ENCODE measurements around the gene ZSCAN25. TPM values are rescaled to one million over a fixed set of nuclear protein-coding genes. Genes with fewer than 3 reads are reported as not detected.

ZSCAN25 gene
- total and polyA plus RNA-seq, 10 donors = 3.8 to 30.8 (median 24.9) TPM

- TF ChIP-seq POLR2A (IDR thresholded peaks at IDR 0.05) = no peak
- no peak for TF ChIP-seq POLR2AphosphoS5 (IDR thresholded peaks at IDR 0.05)
- TF ChIP-seq CTCF (IDR thresholded peaks at IDR 0.05 in 8 of 11, conservative IDR thresholded peaks at IDR 0.05 in 3 of 11) = no peak
- DNase-seq = no peak
- intact Hi-C loops (cut with DNase I; ENCODE audit: low total_unique reads) = no loop called here
- no peaks in the 10 kb centered on the region for H3K9me3 ChIP-seq
- H3K4me3 ChIP-seq = no peak overlapping the region
- H3K27me3 ChIP-seq (replicated peaks in 1 of 7) = no peaks in the 10 kb centered on the region
- peaks cover 0 to 41% (median 8%) of the 10 kb centered on the region in 6 donors for H3K36me3 ChIP-seq
- no peak overlapping the region for H3K27ac ChIP-seq
- H3K4me1 ChIP-seq = no peaks in the 10 kb centered on the region
Observed at GRCh38 chr7:99639267-99639666, 22.5 kb downstream of the ZSCAN25 start.

GRCh38 chr7:99642027-99642426 lies 25.3 kb downstream of the ZSCAN25 start:
- intact Hi-C loops (cut with DNase I; ENCODE audit: low total_unique reads) = no loop called here
- Histone ChIP-seq H3K4me1 (no peaks in the 10 kb centered on the region), H3K27ac (no peak overlapping the region), H3K9me3 (no peaks in the 10 kb centered on the region), H3K27me3 (replicated peaks in 1 of 7) (no peaks in the 10 kb centered on the region), H3K36me3 (peaks cover 0 to 42% (median 12%) of the 10 kb centered on the region in 6 donors), H3K4me3 (no peak overlapping the region)
- TF ChIP-seq POLR2A (IDR thresholded peaks at IDR 0.05) (no peak), CTCF (IDR thresholded peaks at IDR 0.05 in 8 of 11, conservative IDR thresholded peaks at IDR 0.05 in 3 of 11) (no peak)
- DNase-seq = no peak
- 63 to 97% (median 67%) methylated on average over 1 of the region's 1 CpG for WGBS, 5 donors

GRCh38 chr7:99643464-99643863 lies 26.7 kb downstream of the ZSCAN25 start:
- no peak overlapping the region for H3K4me3 ChIP-seq
- peaks cover 0 to 39% (median 9%) of the 10 kb centered on the region in 6 donors for H3K36me3 ChIP-seq
- H3K27ac ChIP-seq = no peak overlapping the region
- H3K27me3 ChIP-seq (replicated peaks in 1 of 7) = no peaks in the 10 kb centered on the region
- intact Hi-C loops (cut with DNase I; ENCODE audit: low total_unique reads) = no loop called here
- H3K4me1 ChIP-seq = no peaks in the 10 kb centered on the region
- WGBS, 5 donors = 81 to 92% (median 87%) methylated on average over 2 of the region's 2 CpGs
- H3K9me3 ChIP-seq = no peaks in the 10 kb centered on the region
- no peak for DNase-seq
- no peak for TF ChIP-seq POLR2A (IDR thresholded peaks at IDR 0.05)
- TF ChIP-seq CTCF (IDR thresholded peaks at IDR 0.05 in 8 of 11, conservative IDR thresholded peaks at IDR 0.05 in 3 of 11) = no peak

- TF ChIP-seq CTCF (IDR thresholded peaks at IDR 0.05 in 8 of 11, conservative IDR thresholded peaks at IDR 0.05 in 3 of 11) = no peak
- TF ChIP-seq POLR2A (IDR thresholded peaks at IDR 0.05) = no peak
- no peak for TF ChIP-seq POLR2AphosphoS5 (IDR thresholded peaks at IDR 0.05)
- WGBS, 5 donors = 85 to 93% (median 87%) methylated on average over 3 of the region's 3 CpGs
- H3K4me1 ChIP-seq = no peaks in the 10 kb centered on the region
- H3K36me3 ChIP-seq = peaks cover 0 to 33% (median 3%) of the 10 kb centered on the region in 6 donors
- H3K9me3 ChIP-seq = no peaks in the 10 kb centered on the region
- no peak overlapping the region for H3K27ac ChIP-seq
- intact Hi-C loops (cut with DNase I; ENCODE audit: low total_unique reads) = no loop called here
- H3K4me3 ChIP-seq = no peak overlapping the region
- no peak for DNase-seq
- H3K27me3 ChIP-seq (replicated peaks in 1 of 7) = no peaks in the 10 kb centered on the region
Observed at GRCh38 chr7:99644431-99644830, 27.7 kb downstream of the ZSCAN25 start.

Measured in spleen (tissue), 11 donors.